Gastroesophageal sphincter (tissue), 4 donors: ENCODE results near the gene PRRT3. TPM values are rescaled to one million over a fixed set of nuclear protein-coding genes. Genes with fewer than 3 reads are reported as not detected.
A peak's percentile ranks its signal among the peaks of the same experiment; 100 is the strongest.

Source experiments
- ATAC-seq: fragments of 150-250 bp; one replicate; pipeline ENCODE4 v1.9.1; 2016; ENCODE audit warnings: mild to moderate bottlenecking, moderate library complexity
- H3K27ac ChIP-seq, 4 donors: fragments of 200-600 bp; sonication (generic) in 3 of 4; 1 replicate in 3 of 4; 2 replicates in 1 of 4; pipeline ENCODE4 v1.5.1; 2016 to 2019
- H3K27me3 ChIP-seq: fragments of 200-600 bp; sonication (generic); one replicate; pipeline ENCODE4 v1.5.1; 2019
- H3K36me3 ChIP-seq, 2 donors: fragments of 200-600 bp; sonication (generic); one replicate each; pipeline ENCODE4 v1.5.1; 2019; ENCODE audit warnings: control low read depth in 1 of 2
- H3K4me1 ChIP-seq, 3 donors: fragments of 200-600 bp; sonication (generic); 1 replicate in 2 of 3; 2 replicates in 1 of 3; pipeline ENCODE4 v1.5.1; 2016 to 2019; ENCODE audit warnings: control low read depth in 2 of 3
- H3K4me3 ChIP-seq, 2 donors: fragments of 200-600 bp; sonication (generic); one replicate each; pipeline ENCODE4 v1.5.1; 2019; ENCODE audit warnings: mild to moderate bottlenecking in 1 of 2, moderate library complexity in 1 of 2
- H3K9me3 ChIP-seq, 3 donors: fragments of 200-600 bp; sonication (generic); one replicate each; pipeline ENCODE4 v1.5.1; 2017 to 2019; ENCODE audit warnings: control low read depth in 2 of 3
- CTCF ChIP-seq, 4 experiments: fragments of 200-600 bp in 2 of 4; fragments of 450-650 bp in 2 of 4; sonication (generic) in 1 of 4; IDR thresholded peaks; one replicate each; pipeline ENCODE4 v1.5.1; 2017 to 2019; ENCODE audit warnings: antibody characterized with exemption in 4 of 4, mild to moderate bottlenecking in 2 of 4, moderate library complexity in 2 of 4
- EP300 ChIP-seq: sonication (generic); formaldehyde crosslinking; IDR thresholded peaks from one replicate; pipeline ENCODE4 v1.6.1; 2017; ENCODE audit warnings: antibody characterized with exemption, mild to moderate bottlenecking
- POLR2A ChIP-seq, 2 donors: fragments of 450-650 bp; IDR thresholded peaks; one replicate each; pipeline ENCODE4 v1.6.1; 2017; ENCODE audit warnings: antibody characterized with exemption in 2 of 2, mild to moderate bottlenecking in 2 of 2, moderate library complexity in 1 of 2
- POLR2AphosphoS5 ChIP-seq: sonication (generic); formaldehyde crosslinking; IDR thresholded peaks from one replicate; pipeline ENCODE4 v1.6.1; 2017; ENCODE audit warnings: antibody characterized with exemption
- WGBS, 2 donors: methylation state at CpG; one replicate each; pipeline ENCODE4 v1.1.5; 2018; ENCODE audit warnings: low coverage in 1 of 2; 5-methylcytosine and 5-hydroxymethylcytosine counted together
- total RNA-seq, 4 donors: library from RNA; depleted of rRNA; stranded (reverse); fragments of >200 nt; gene quantifications; one replicate each; pipeline ENCODE4 v1.1.0, GENCODE V29; 2016

The PRRT3 gene
- total RNA-seq, 4 donors from 2014 or later: 1.3 to 3.6 (median 2.7) TPM

- peaks cover 3 to 100% of the 10 kb centered on the region in 2 donors for H3K36me3 ChIP-seq
- H3K27ac ChIP-seq: no peak overlapping the region
- no peak for ATAC-seq
- H3K4me3 ChIP-seq: no peak overlapping the region
- H3K27me3 ChIP-seq: no peaks in the 10 kb centered on the region
- TF ChIP-seq POLR2A (IDR thresholded peaks at IDR 0.05): no peak
- TF ChIP-seq CTCF (IDR thresholded peaks at IDR 0.05): no peak
- TF ChIP-seq POLR2AphosphoS5: no peak
- no peak for TF ChIP-seq EP300
- 83% methylated on average over 3 of the region's 4 CpGs; no CpG with 5 or more reads in 1 of the 2 donors for WGBS, 2 donors
- H3K4me1 ChIP-seq: no peaks in the 10 kb centered on the region
- no peaks in the 10 kb centered on the region for H3K9me3 ChIP-seq
Measured at GRCh38 chr3:9969632-9970019, 17.4 kb upstream of the PRRT3 start.

DNA sequence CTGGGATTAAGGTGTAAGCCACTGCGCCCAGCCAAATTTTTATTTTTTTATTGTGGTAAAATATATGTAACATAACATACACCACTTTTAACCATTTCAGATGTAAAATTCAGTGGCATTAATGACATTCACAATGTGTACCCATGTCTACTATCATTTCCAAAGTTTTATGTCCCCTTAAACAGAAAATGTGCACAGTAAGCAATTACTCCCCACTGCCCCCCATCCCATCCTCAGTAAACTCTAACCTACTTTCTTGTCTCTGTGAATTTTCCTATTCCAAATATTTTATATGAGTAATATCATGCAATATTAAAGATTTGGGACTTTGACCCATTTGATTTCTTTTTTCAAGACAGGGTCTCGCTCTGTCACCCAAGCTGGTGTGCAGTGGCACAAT is 14.6 kb upstream of the PRRT3 start:
- peaks cover 3 to 100% of the 10 kb centered on the region in 2 donors for H3K36me3 ChIP-seq
- TF ChIP-seq CTCF (IDR thresholded peaks at IDR 0.05) (no peak), POLR2A (IDR thresholded peaks at IDR 0.05) (no peak), EP300 (no peak), POLR2AphosphoS5 (no peak)
- no peak for ATAC-seq
- no peak overlapping the region for H3K4me3 ChIP-seq
- H3K4me1 ChIP-seq: no peaks in the 10 kb centered on the region
- H3K27ac ChIP-seq: no peak overlapping the region
- WGBS, 2 donors: 96 to 100% methylated on average over 2 of the region's 2 CpGs
- no peaks in the 10 kb centered on the region for H3K9me3 ChIP-seq
- no peaks in the 10 kb centered on the region for H3K27me3 ChIP-seq

GRCh38 chr3:9965200-9965875 is 13.1 kb upstream of the PRRT3 start:
- 72 to 74% methylated on average over 6 of the region's 6 CpGs for WGBS, 2 donors
- Histone ChIP-seq H3K4me1 (no peaks in the 10 kb centered on the region), H3K27ac (no peak overlapping the region), H3K4me3 (no peak overlapping the region), H3K27me3 (no peaks in the 10 kb centered on the region), H3K36me3 (peaks cover 0 to 99% of the 10 kb centered on the region in 2 donors), H3K9me3 (no peaks in the 10 kb centered on the region)
- no peak for ATAC-seq
- TF ChIP-seq CTCF (IDR thresholded peaks at IDR 0.05): no peak
- TF ChIP-seq POLR2AphosphoS5: no peak
- TF ChIP-seq EP300: no peak

GRCh38 chr3:9957214-9957613 is 5.0 kb upstream of the PRRT3 start:
- TF ChIP-seq CTCF (IDR thresholded peaks at IDR 0.05) (no peak), POLR2AphosphoS5 (no peak), POLR2A (IDR thresholded peaks at IDR 0.05) (no peak), EP300 (no peak)
- Histone ChIP-seq H3K4me3 (no peak overlapping the region), H3K27me3 (no peaks in the 10 kb centered on the region), H3K36me3 (peaks cover 0 to 35% of the 10 kb centered on the region in 2 donors), H3K9me3 (no peaks in the 10 kb centered on the region), H3K4me1 (peaks cover 0 to 4% (median 0%) of the 10 kb centered on the region in 3 donors), H3K27ac (no peak overlapping the region)
- WGBS, 2 donors: 47 to 51% methylated on average over 5 of the region's 5 CpGs
- no peak for ATAC-seq

- peak overlapping the region in 2 of 4 donors; percentile 8 to 45 for H3K27ac ChIP-seq
Measured at GRCh38 chr3:9955611-9956352, 3.6 kb upstream of the PRRT3 start.

More at GRCh38 chr3:9955611-9956352, 3.6 kb upstream of the PRRT3 start:
- H3K27me3 ChIP-seq: no peaks in the 10 kb centered on the region
- H3K4me3 ChIP-seq: no peak overlapping the region
- WGBS, 2 donors: 50 to 84% methylated on average over 1 to 3 of the region's 5 CpGs
- peaks cover 0 to 21% of the 10 kb centered on the region in 2 donors for H3K36me3 ChIP-seq
- H3K9me3 ChIP-seq: no peaks in the 10 kb centered on the region
- H3K4me1 ChIP-seq: peaks cover 0 to 16% (median 6%) of the 10 kb centered on the region in 3 donors
- TF ChIP-seq EP300 (no peak), POLR2AphosphoS5 (no peak), CTCF (IDR thresholded peaks at IDR 0.05) (no peak), POLR2A (IDR thresholded peaks at IDR 0.05) (no peak)
- no peak for ATAC-seq
